ENCODE data around the gene ECI2.

Gene ECI2

GRCh38 chr6:4134841-4135664 is at the start of gene ECI2:
Gene ECI2, minus strand, starts transcription at chr6:4135575. Its CDS starts 15 bp downstream, at chr6:4135560.
- DNase-seq = peak; percentile 74

- no peak for DNase-seq
These were observed 45.4 kb upstream of the ECI2 start for GRCh38 chr6:4180652-4181255.

GRCh38 chr6:4179960-4180651 is 44.7 kb upstream of the ECI2 start:
- DNase-seq = no peak

- DNase-seq = no peak
These were observed 43.5 kb upstream of the ECI2 start for GRCh38 chr6:4178737-4179333.

- DNase-seq = no peak
These were observed 41.5 kb upstream of the ECI2 start for GRCh38 chr6:4176907-4177306.

GRCh38 chr6:4174042-4174441 is 38.7 kb upstream of the ECI2 start:
- DNase-seq = no peak

GRCh38 chr6:4172368-4172767 is 37.0 kb upstream of the ECI2 start:
- DNase-seq = no peak

GRCh38 chr6:4170297-4170696 is 34.9 kb upstream of the ECI2 start:
- no peak for DNase-seq

- no peak for DNase-seq
These were observed 33.8 kb upstream of the ECI2 start for GRCh38 chr6:4169028-4169789.

GRCh38 chr6:4167833-4168232 is 32.5 kb upstream of the ECI2 start:
- no peak for DNase-seq

GRCh38 chr6:4167123-4167522 is 31.7 kb upstream of the ECI2 start:
- DNase-seq = no peak

- no peak for DNase-seq
These were observed 29.1 kb upstream of the ECI2 start for GRCh38 chr6:4164456-4164855.

GRCh38 chr6:4164117-4164442 is 28.7 kb upstream of the ECI2 start:
- no peak for DNase-seq

GRCh38 chr6:4163408-4164116 is 28.2 kb upstream of the ECI2 start:
- DNase-seq = no peak

GRCh38 chr6:4162370-4162769 is 27.0 kb upstream of the ECI2 start:
- DNase-seq = no peak

GRCh38 chr6:4159491-4159890 is 24.1 kb upstream of the ECI2 start:
- no peak for DNase-seq

- DNase-seq = no peak
These were observed 22.1 kb upstream of the ECI2 start for GRCh38 chr6:4157506-4157905.

GRCh38 chr6:4155848-4156466 is 20.6 kb upstream of the ECI2 start:
- peak; percentile 78 for DNase-seq

GRCh38 chr6:4153514-4153985 is 18.2 kb upstream of the ECI2 start:
- no peak for DNase-seq

GRCh38 chr6:4145083-4145482 is 9.7 kb upstream of the ECI2 start:
- DNase-seq = no peak

GRCh38 chr6:4139272-4139671 is 3.9 kb upstream of the ECI2 start:
- DNase-seq = no peak

- no peak for DNase-seq
These were observed 2.8 kb upstream of the ECI2 start for GRCh38 chr6:4138186-4138585.
